ENCODE data around the gene RPL7L1. TPM values are rescaled to one million over a fixed set of nuclear protein-coding genes. Genes with fewer than 3 reads are reported as not detected.

The RPL7L1 gene
- total and polyA plus RNA-seq, 2 of the 13 experiments (the other 11 are each of a cell fraction or from before 2014, with no cell fraction given), result 51.6 to 179 TPM

DNA sequence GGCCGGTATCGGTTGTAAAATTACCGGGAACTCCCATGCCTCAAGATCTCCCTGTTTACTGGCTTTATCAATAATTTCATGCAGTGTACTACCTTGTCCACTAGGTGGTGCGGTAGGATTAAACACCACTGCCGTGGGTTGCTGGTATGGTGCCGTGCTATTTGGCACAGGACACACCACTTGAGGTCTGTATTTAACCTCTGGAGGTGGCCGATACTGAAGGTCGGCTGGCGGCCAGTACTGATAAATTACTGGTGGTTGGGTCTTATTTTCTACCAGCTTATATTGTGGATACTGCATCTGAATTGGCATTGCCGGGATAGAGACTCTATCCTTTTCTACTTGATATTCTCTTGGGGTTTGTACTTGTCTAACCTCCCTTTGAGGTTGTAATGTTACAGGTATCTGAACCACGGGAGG is 22.1 kb downstream of the RPL7L1 start (continued):
- TF ChIP-seq, protein P1, sequence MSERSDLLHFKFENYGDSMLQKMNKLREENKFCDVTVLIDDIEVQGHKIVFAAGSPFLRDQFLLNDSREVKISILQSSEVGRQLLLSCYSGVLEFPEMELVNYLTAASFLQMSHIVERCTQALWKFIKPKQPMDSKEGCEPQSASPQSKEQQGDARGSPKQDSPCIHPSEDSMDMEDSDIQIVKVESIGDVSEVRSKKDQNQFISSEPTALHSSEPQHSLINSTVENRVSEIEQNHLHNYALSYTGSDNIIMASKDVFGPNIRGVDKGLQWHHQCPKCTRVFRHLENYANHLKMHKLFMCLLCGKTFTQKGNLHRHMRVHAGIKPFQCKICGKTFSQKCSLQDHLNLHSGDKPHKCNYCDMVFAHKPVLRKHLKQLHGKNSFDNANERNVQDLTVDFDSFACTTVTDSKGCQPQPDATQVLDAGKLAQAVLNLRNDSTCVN (CRISPR knock-in tag; IDR thresholded peaks at IDR 0.05; ENCODE audit: borderline replicate concordance), result peak; percentile 50; the same call in 1 of the 2 replicates
- no peak for TF ChIP-seq ZNF205 (CRISPR knock-in tag; IDR thresholded peaks at IDR 0.05)
- TF ChIP-seq, protein P2, sequence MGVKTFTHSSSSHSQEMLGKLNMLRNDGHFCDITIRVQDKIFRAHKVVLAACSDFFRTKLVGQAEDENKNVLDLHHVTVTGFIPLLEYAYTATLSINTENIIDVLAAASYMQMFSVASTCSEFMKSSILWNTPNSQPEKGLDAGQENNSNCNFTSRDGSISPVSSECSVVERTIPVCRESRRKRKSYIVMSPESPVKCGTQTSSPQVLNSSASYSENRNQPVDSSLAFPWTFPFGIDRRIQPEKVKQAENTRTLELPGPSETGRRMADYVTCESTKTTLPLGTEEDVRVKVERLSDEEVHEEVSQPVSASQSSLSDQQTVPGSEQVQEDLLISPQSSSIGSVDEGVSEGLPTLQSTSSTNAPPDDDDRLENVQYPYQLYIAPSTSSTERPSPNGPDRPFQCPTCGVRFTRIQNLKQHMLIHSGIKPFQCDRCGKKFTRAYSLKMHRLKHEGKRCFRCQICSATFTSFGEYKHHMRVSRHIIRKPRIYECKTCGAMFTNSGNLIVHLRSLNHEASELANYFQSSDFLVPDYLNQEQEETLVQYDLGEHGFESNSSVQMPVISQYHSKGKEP (CRISPR knock-in tag; IDR thresholded peaks at IDR 0.05), result no peak
- TF ChIP-seq, protein P3, sequence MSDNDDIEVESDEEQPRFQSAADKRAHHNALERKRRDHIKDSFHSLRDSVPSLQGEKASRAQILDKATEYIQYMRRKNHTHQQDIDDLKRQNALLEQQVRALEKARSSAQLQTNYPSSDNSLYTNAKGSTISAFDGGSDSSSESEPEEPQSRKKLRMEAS (IDR thresholded peaks at IDR 0.05), result peak; percentile 39; the same call in 1 of the 2 replicates
- no peak for TF ChIP-seq ZC3H4 (CRISPR knock-in tag; IDR thresholded peaks at IDR 0.05; ENCODE audit: borderline replicate concordance)
- TF ChIP-seq EZH2 (conservative IDR thresholded peaks at IDR 0.05; ENCODE audit: low read depth, low read length), result no peak
- TF ChIP-seq REPIN1 (CRISPR knock-in tag; IDR thresholded peaks at IDR 0.05; ENCODE audit: borderline replicate concordance, low read depth), result peak; percentile 45; the same call in 1 of the 2 replicates
- TF ChIP-seq NCOA2 (CRISPR knock-in tag; IDR thresholded peaks at IDR 0.05), result 0 out of 2 replicates have a peak, but pooled peaks have one; percentile 19
- no peak for TF ChIP-seq HNF4G (IDR thresholded peaks at IDR 0.05; ENCODE audit: borderline replicate concordance, low read depth, low read length)
- 0 out of 2 replicates have a peak, but pooled peaks have one; percentile 35 for TF ChIP-seq HNF4G (CRISPR knock-in tag; IDR thresholded peaks at IDR 0.05; ENCODE audit: borderline replicate concordance, low read depth)
- TF ChIP-seq, protein P4, sequence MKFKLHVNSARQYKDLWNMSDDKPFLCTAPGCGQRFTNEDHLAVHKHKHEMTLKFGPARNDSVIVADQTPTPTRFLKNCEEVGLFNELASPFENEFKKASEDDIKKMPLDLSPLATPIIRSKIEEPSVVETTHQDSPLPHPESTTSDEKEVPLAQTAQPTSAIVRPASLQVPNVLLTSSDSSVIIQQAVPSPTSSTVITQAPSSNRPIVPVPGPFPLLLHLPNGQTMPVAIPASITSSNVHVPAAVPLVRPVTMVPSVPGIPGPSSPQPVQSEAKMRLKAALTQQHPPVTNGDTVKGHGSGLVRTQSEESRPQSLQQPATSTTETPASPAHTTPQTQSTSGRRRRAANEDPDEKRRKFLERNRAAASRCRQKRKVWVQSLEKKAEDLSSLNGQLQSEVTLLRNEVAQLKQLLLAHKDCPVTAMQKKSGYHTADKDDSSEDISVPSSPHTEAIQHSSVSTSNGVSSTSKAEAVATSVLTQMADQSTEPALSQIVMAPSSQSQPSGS (CRISPR knock-in tag; IDR thresholded peaks at IDR 0.05), result peak; percentile 26; the same call in 1 of the 2 replicates
- TF ChIP-seq STAG1 (CRISPR knock-in tag; IDR thresholded peaks at IDR 0.05), result peak; percentile 99
- TF ChIP-seq, protein P5, sequence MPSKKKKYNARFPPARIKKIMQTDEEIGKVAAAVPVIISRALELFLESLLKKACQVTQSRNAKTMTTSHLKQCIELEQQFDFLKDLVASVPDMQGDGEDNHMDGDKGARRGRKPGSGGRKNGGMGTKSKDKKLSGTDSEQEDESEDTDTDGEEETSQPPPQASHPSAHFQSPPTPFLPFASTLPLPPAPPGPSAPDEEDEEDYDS (CRISPR knock-in tag; IDR thresholded peaks at IDR 0.05), result peak; percentile 56
- no peak for TF ChIP-seq MAZ (IDR thresholded peaks at IDR 0.05; ENCODE audit: borderline replicate concordance, low read depth, low read length)
- 0 out of 2 replicates have a peak, but pooled peaks have one; percentile 39 for TF ChIP-seq MAZ (CRISPR knock-in tag; IDR thresholded peaks at IDR 0.05; ENCODE audit: low read depth)
- TF ChIP-seq GTF2F1 (IDR thresholded peaks at IDR 0.05; ENCODE audit: low read length), result no peak
- 0 out of 2 replicates have a peak, but pooled peaks have one; percentile 31 for TF ChIP-seq CHCHD3 (CRISPR knock-in tag; IDR thresholded peaks at IDR 0.05)
- TF ChIP-seq, protein P6, sequence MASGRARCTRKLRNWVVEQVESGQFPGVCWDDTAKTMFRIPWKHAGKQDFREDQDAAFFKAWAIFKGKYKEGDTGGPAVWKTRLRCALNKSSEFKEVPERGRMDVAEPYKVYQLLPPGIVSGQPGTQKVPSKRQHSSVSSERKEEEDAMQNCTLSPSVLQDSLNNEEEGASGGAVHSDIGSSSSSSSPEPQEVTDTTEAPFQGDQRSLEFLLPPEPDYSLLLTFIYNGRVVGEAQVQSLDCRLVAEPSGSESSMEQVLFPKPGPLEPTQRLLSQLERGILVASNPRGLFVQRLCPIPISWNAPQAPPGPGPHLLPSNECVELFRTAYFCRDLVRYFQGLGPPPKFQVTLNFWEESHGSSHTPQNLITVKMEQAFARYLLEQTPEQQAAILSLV (CRISPR knock-in tag; IDR thresholded peaks at IDR 0.05; ENCODE audit: borderline replicate concordance), result no peak
- TF ChIP-seq ZNF274 (CRISPR knock-in tag; IDR thresholded peaks at IDR 0.05), result no peak
- TF ChIP-seq, protein P7, sequence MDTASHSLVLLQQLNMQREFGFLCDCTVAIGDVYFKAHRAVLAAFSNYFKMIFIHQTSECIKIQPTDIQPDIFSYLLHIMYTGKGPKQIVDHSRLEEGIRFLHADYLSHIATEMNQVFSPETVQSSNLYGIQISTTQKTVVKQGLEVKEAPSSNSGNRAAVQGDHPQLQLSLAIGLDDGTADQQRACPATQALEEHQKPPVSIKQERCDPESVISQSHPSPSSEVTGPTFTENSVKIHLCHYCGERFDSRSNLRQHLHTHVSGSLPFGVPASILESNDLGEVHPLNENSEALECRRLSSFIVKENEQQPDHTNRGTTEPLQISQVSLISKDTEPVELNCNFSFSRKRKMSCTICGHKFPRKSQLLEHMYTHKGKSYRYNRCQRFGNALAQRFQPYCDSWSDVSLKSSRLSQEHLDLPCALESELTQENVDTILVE (CRISPR knock-in tag; IDR thresholded peaks at IDR 0.05), result peak; percentile 32; the same call in 1 of the 2 replicates
- no peak for TF ChIP-seq ZNF879 (CRISPR knock-in tag; IDR thresholded peaks at IDR 0.05)
- peak; percentile 60; the same call in 1 of the 2 replicates for TF ChIP-seq ZNF232 (CRISPR knock-in tag; IDR thresholded peaks at IDR 0.05; ENCODE audit: borderline replicate concordance)
- TF ChIP-seq FOXO1 (CRISPR knock-in tag; IDR thresholded peaks at IDR 0.05), result peak; percentile 92
- no peak for TF ChIP-seq ZSCAN29 (CRISPR knock-in tag; conservative IDR thresholded peaks at IDR 0.05)
